OCI-LY3 (cell line): ENCODE data around the gene ZSCAN31.

Experiments used
- CTCF ChIP-seq: fragments of 200-600, 300-600 bp; sonication (generic); IDR thresholded peaks from 2 replicates; pipeline ENCODE4 v1.5.1; 2014; ENCODE audit warnings: antibody characterized with exemption, low read length, low read depth
- EZH2phosphoT487 ChIP-seq: fragments of 200-600 bp; shearing (Covaris generic); IDR thresholded peaks from 2 replicates; pipeline ENCODE4 v1.6.1; 2018; ENCODE audit warnings: antibody characterized with exemption, mixed run types, low read depth

DNA sequence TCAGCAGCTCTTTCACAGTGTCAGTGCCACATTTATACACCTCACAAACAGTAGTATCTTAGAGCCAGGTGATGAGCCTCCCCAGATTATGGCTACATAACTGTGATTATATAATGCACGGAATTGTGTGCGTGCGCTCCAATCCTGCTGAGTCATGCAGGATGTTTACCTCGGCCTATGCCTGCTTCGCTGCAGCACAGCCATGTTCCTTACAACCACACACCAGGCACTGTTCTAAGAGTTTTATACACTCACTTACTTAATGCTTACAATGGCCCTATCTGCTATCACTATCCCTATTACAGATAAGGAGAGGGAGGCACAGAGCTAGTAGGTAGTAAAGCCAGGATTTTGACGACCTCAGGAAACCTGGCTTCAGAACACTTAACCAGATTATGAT lies 21.1 kb upstream of the ZSCAN31 start:
- no peak for TF ChIP-seq CTCF
- no peak for TF ChIP-seq EZH2phosphoT487
